KMS-11 (cell line): ENCODE measurements around the gene DPH3.

Source experiments
- H2AFZ ChIP-seq: fragments of 200-600 bp; sonication (generic); 2 replicates; pipeline ENCODE4 v1.6.1; 2016; ENCODE audit warnings: antibody characterized with exemption, mixed run types, low read depth
- H3K27ac ChIP-seq: fragments of 200-600 bp; sonication (generic); 2 replicates; pipeline ENCODE4 v1.6.1; 2016; ENCODE audit warnings: mild to moderate bottlenecking, mixed run types
- H3K27me3 ChIP-seq: fragments of 200-600 bp; sonication (generic); 2 replicates; pipeline ENCODE4 v1.6.1; 2017; ENCODE audit warnings: mild to moderate bottlenecking, low read depth, mixed run types, moderate library complexity; ENCODE audit not compliant: insufficient read depth
- H3K36me3 ChIP-seq: fragments of 200-600 bp; sonication (generic); 2 replicates; pipeline ENCODE4 v1.6.1; 2017; ENCODE audit warnings: mild to moderate bottlenecking, mixed run types; ENCODE audit not compliant: insufficient read depth
- H3K4me1 ChIP-seq: fragments of 200-600 bp; sonication (generic); 2 replicates; pipeline ENCODE4 v1.6.1; 2016; ENCODE audit warnings: mild to moderate bottlenecking, low read depth, mixed run types; ENCODE audit not compliant: poor library complexity, severe bottlenecking
- H3K4me2 ChIP-seq: fragments of 200-600 bp; sonication (generic); 2 replicates; pipeline ENCODE4 v1.7.0; 2016; ENCODE audit warnings: mild to moderate bottlenecking, mixed run types
- H3K4me3 ChIP-seq: fragments of 200-600 bp; sonication (generic); IDR thresholded peaks from 2 replicates; pipeline ENCODE4 v1.6.1; 2017; ENCODE audit warnings: low read depth, low read length, mixed read lengths; ENCODE audit not compliant: insufficient read depth
- H3K79me2 ChIP-seq: fragments of 200-600 bp; sonication (generic); 2 replicates; pipeline ENCODE4 v1.6.1; 2016; ENCODE audit warnings: low read depth, mixed run types; ENCODE audit not compliant: insufficient read depth
- H3K9ac ChIP-seq: fragments of 200-600 bp; sonication (generic); 2 replicates; pipeline ENCODE4 v1.6.1; 2016; ENCODE audit warnings: mild to moderate bottlenecking, mixed run types
- H4K20me1 ChIP-seq: fragments of 200-600 bp; sonication (generic); 2 replicates; pipeline ENCODE4 v1.6.1; 2016; ENCODE audit warnings: mild to moderate bottlenecking, mixed run types; ENCODE audit not compliant: insufficient read depth
- CTCF ChIP-seq: fragments of 200-600 bp; sonication (generic); conservative IDR thresholded peaks from 2 replicates; pipeline ENCODE4 v1.6.1; 2017; ENCODE audit warnings: low read depth, mild to moderate bottlenecking, antibody characterized with exemption, low read length, moderate library complexity, mixed read lengths

Gene DPH3

GRCh38 chr3:16266714-16267113 lies 2.0 kb upstream of the DPH3 start:
- H3K36me3 ChIP-seq = no peaks in the 10 kb centered on the region
- no peak overlapping the region for H3K27ac ChIP-seq
- H3K27me3 ChIP-seq = no peaks in the 10 kb centered on the region
- H3K9ac ChIP-seq = no peak overlapping the region
- H2AFZ ChIP-seq = no peak overlapping the region
- H4K20me1 ChIP-seq = no peaks in the 10 kb centered on the region
- peaks cover 7% of the 10 kb centered on the region; the same call in 1 of the 2 replicates for H3K79me2 ChIP-seq
- H3K4me3 ChIP-seq = no peak overlapping the region
- H3K4me1 ChIP-seq = peaks cover 22% of the 10 kb centered on the region
- no peak for TF ChIP-seq CTCF
- no peak overlapping the region for H3K4me2 ChIP-seq

GRCh38 chr3:16265455-16265786 lies 678 bp upstream of the DPH3 start:
- Histone ChIP-seq H3K27me3 (no peaks in the 10 kb centered on the region), H3K4me1 (peaks cover 22% of the 10 kb centered on the region), H3K4me2 (peak overlapping the region; percentile 51), H3K79me2 (peaks cover 7% of the 10 kb centered on the region; the same call in 1 of the 2 replicates), H3K9ac (peak overlapping the region; percentile 91), H3K36me3 (no peaks in the 10 kb centered on the region), H4K20me1 (no peaks in the 10 kb centered on the region), H3K27ac (peak overlapping the region; percentile 80), H2AFZ (peak overlapping the region; percentile 77), H3K4me3 (no peak overlapping the region)
- TF ChIP-seq CTCF = no peak

- Histone ChIP-seq H3K4me2 (peak overlapping the region; percentile 78), H3K9ac (peak overlapping the region; percentile 91), H3K36me3 (no peaks in the 10 kb centered on the region), H4K20me1 (no peaks in the 10 kb centered on the region), H3K4me1 (peaks cover 22% of the 10 kb centered on the region), H3K4me3 (peak overlapping the region; percentile 89), H3K79me2 (peaks cover 7% of the 10 kb centered on the region; the same call in 1 of the 2 replicates), H2AFZ (peak overlapping the region; percentile 77), H3K27me3 (no peaks in the 10 kb centered on the region), H3K27ac (peak overlapping the region; percentile 51)
- TF ChIP-seq CTCF = no peak
Observed at GRCh38 chr3:16264174-16264707, 502 bp downstream of the DPH3 start.

- no peaks in the 10 kb centered on the region for H4K20me1 ChIP-seq
- H3K36me3 ChIP-seq = no peaks in the 10 kb centered on the region
- no peak overlapping the region for H2AFZ ChIP-seq
- peaks cover 7% of the 10 kb centered on the region; the same call in 1 of the 2 replicates for H3K79me2 ChIP-seq
- TF ChIP-seq CTCF = no peak
- H3K27ac ChIP-seq = no peak overlapping the region
- H3K9ac ChIP-seq = no peak overlapping the region
- H3K4me1 ChIP-seq = peaks cover 14% of the 10 kb centered on the region
- H3K4me2 ChIP-seq = no peak overlapping the region
- H3K4me3 ChIP-seq = no peak overlapping the region
- H3K27me3 ChIP-seq = no peaks in the 10 kb centered on the region
Observed at GRCh38 chr3:16262174-16262573, 2.6 kb downstream of the DPH3 start.
